CD4-positive, alpha-beta memory T cell (primary cell): ENCODE results near the gene DYSF. TPM values are rescaled to one million over a fixed set of nuclear protein-coding genes. Genes with fewer than 3 reads are reported as not detected.

Experiments used
- CTCF ChIA-PET: fragments of 350-600 bp; sonication (Branson Sonifier 250); formaldehyde crosslinking; loops from one replicate; lab custom pipeline; 2021; ENCODE audit warnings: inconsistent platforms; ENCODE audit not compliant: partially characterized antibody; lab: Charles Lee
- POLR2A ChIA-PET: fragments of 350-600 bp; sonication (Branson Sonifier 250); formaldehyde crosslinking; loops from one replicate; lab custom pipeline; 2021; ENCODE audit not compliant: partially characterized antibody; lab: Charles Lee
- DNase-seq, 5 donors: peaks; one replicate each; pipeline versions ENCODE4 v3.0.0 to v3.0.0-alpha.2; 2020 to 2022; ENCODE audit warnings: mixed read lengths in 1 of 5
- H3K27ac ChIP-seq: one replicate; pipeline ENCODE4 v1.7.0; 2013; ENCODE audit warnings: low read depth, low read length
- H3K27me3 ChIP-seq: 2 replicates; pipeline ENCODE4 v1.7.0; 2013; ENCODE audit warnings: mild to moderate bottlenecking, low read length, moderate library complexity; ENCODE audit not compliant: insufficient read depth
- H3K36me3 ChIP-seq: 2 replicates; pipeline ENCODE4 v1.7.0; 2013; ENCODE audit warnings: mild to moderate bottlenecking, low read length, moderate library complexity; ENCODE audit not compliant: insufficient read depth
- H3K4me1 ChIP-seq: 2 replicates; pipeline ENCODE4 v1.7.0; 2013; ENCODE audit warnings: mild to moderate bottlenecking, low read length, moderate library complexity; ENCODE audit not compliant: insufficient read depth
- H3K4me3 ChIP-seq, 2 donors: one replicate each; pipeline ENCODE4 v1.7.0; 2013; ENCODE audit warnings: low read length in 2 of 2, mild to moderate bottlenecking in 1 of 2
- H3K9me3 ChIP-seq, 2 donors: one replicate each; pipeline ENCODE4 v1.7.0; 2013; ENCODE audit warnings: low read length in 2 of 2, control low read depth in 1 of 2; ENCODE audit not compliant: control insufficient read depth in 1 of 2
- H3K27ac Mint-ChIP-seq, 7 donors: one replicate each; pipeline ENCODE4 v1.8.0; 2020 to 2021; ENCODE audit warnings: mixed read lengths in 7 of 7, mild to moderate bottlenecking in 6 of 7, inconsistent platforms in 3 of 7, moderate library complexity in 3 of 7
- H3K27me3 Mint-ChIP-seq, 2 donors: one replicate each; pipeline ENCODE4 v1.8.0; 2020 to 2021; ENCODE audit warnings: mixed read lengths in 2 of 2
- H3K36me3 Mint-ChIP-seq, 2 donors: one replicate each; pipeline ENCODE4 v1.8.0; 2020 to 2021; ENCODE audit warnings: mixed read lengths in 2 of 2, inconsistent platforms in 1 of 2, mild to moderate bottlenecking in 1 of 2
- H3K4me1 Mint-ChIP-seq, 4 donors: one replicate each; pipeline ENCODE4 v1.8.0; 2020 to 2021; ENCODE audit warnings: mixed read lengths in 4 of 4, mild to moderate bottlenecking in 1 of 4
- H3K4me3 Mint-ChIP-seq, 8 donors: one replicate each; pipeline ENCODE4 v1.8.0; 2020 to 2021; ENCODE audit warnings: mixed read lengths in 8 of 8, mild to moderate bottlenecking in 7 of 8, moderate library complexity in 6 of 8, inconsistent platforms in 3 of 8
- H3K9me3 Mint-ChIP-seq, 8 donors: one replicate each; pipeline ENCODE4 v1.8.0; 2020 to 2021; ENCODE audit warnings: mixed read lengths in 8 of 8, mild to moderate bottlenecking in 5 of 8, inconsistent platforms in 3 of 8, moderate library complexity in 1 of 8
- intact Hi-C: fragments of 100-400 bp; cut with micrococcal nuclease; formaldehyde crosslinking; loops from one replicate; pipeline ENCODE4 v1.15.1; 2023
- polyA plus RNA-seq, 2 donors: library from polyadenylated mRNA; unstranded; fragments of 300-500 nt; fragmentation: Illumina TruSeq; gene quantifications; one replicate each; pipeline ENCODE4 v1.2.3, GENCODE V29; 2021
- total RNA-seq, 2 experiments: library from RNA; stranded (reverse); gene quantifications; one replicate each; pipeline ENCODE4 v1.2.3, GENCODE V29; 2021

DYSF gene
- total and polyA plus RNA-seq, 4 experiments from 2014 or later, result 0.28 to 0.49 TPM; not detected in 2

- no peaks in the 10 kb centered on the region for H3K9me3 ChIP-seq
- Mint-ChIP-seq H3K27ac (no peak overlapping the region), H3K36me3 (no peaks in the 10 kb centered on the region), H3K4me1 (no peaks in the 10 kb centered on the region), H3K27me3 (peaks cover 26 to 46% of the 10 kb centered on the region in 2 donors), H3K9me3 (peaks cover 0 to 2% (median 0%) of the 10 kb centered on the region in 8 donors), H3K4me3 (no peak overlapping the region)
- H3K27ac ChIP-seq, result no peak overlapping the region
- H3K4me3 ChIP-seq, result no peak overlapping the region
- no peaks in the 10 kb centered on the region for H3K36me3 ChIP-seq
- POLR2A ChIA-PET, result no interaction called here
- H3K4me1 ChIP-seq, result no peaks in the 10 kb centered on the region
- peaks cover 4% of the 10 kb centered on the region for H3K27me3 ChIP-seq
- no peak for DNase-seq
- intact Hi-C loops, result no loop called here
- CTCF ChIA-PET, result no interaction called here
Measured at GRCh38 chr2:71528749-71529148, 75.4 kb downstream of the DYSF start.

- DNase-seq, result no peak
- H3K27me3 Mint-ChIP-seq, result peaks cover 17 to 44% of the 10 kb centered on the region in 2 donors
- H3K4me3 Mint-ChIP-seq, result no peak overlapping the region
- H3K27ac Mint-ChIP-seq, result no peak overlapping the region
- no peaks in the 10 kb centered on the region for H3K9me3 ChIP-seq
- CTCF ChIA-PET, result interaction anchor here (1.3 to 1.8 kb wide), 3 partner anchors 15 to 20 kb away, joined by 5 read pairs; no protein-coding TSS in a partner anchor
- H3K36me3 ChIP-seq, result no peaks in the 10 kb centered on the region
- no peaks in the 10 kb centered on the region for H3K36me3 Mint-ChIP-seq
- no peaks in the 10 kb centered on the region for H3K4me1 ChIP-seq
- H3K27me3 ChIP-seq, result no peaks in the 10 kb centered on the region
- no peaks in the 10 kb centered on the region for H3K4me1 Mint-ChIP-seq
- H3K9me3 Mint-ChIP-seq, result no peaks in the 10 kb centered on the region
- H3K4me3 ChIP-seq, result no peak overlapping the region
- intact Hi-C loops, result no loop called here
- POLR2A ChIA-PET, result no interaction called here
- no peak overlapping the region for H3K27ac ChIP-seq
Measured at GRCh38 chr2:71530211-71530610, 76.8 kb downstream of the DYSF start.

GRCh38 chr2:71530641-71531332 lies 77.4 kb downstream of the DYSF start:
- Mint-ChIP-seq H3K36me3 (no peaks in the 10 kb centered on the region), H3K4me3 (no peak overlapping the region), H3K9me3 (no peaks in the 10 kb centered on the region), H3K27me3 (peaks cover 14 to 43% of the 10 kb centered on the region in 2 donors), H3K4me1 (no peaks in the 10 kb centered on the region), H3K27ac (peak overlapping the region in 1 of 7 donors; percentile 7)
- CTCF ChIA-PET, result interaction anchor here (1.5 to 1.8 kb wide), 2 partner anchors 15 to 20 kb away, joined by 5 read pairs; no protein-coding TSS in a partner anchor
- POLR2A ChIA-PET, result no interaction called here
- H3K9me3 ChIP-seq, result no peaks in the 10 kb centered on the region
- no peaks in the 10 kb centered on the region for H3K27me3 ChIP-seq
- no peaks in the 10 kb centered on the region for H3K4me1 ChIP-seq
- DNase-seq, result no peak
- H3K27ac ChIP-seq, result no peak overlapping the region
- H3K4me3 ChIP-seq, result no peak overlapping the region
- intact Hi-C loops, result no loop called here
- no peaks in the 10 kb centered on the region for H3K36me3 ChIP-seq

GRCh38 chr2:71531522-71532047 lies 78.2 kb downstream of the DYSF start:
- Histone ChIP-seq H3K4me1 (no peaks in the 10 kb centered on the region), H3K4me3 (no peak overlapping the region), H3K27me3 (no peaks in the 10 kb centered on the region), H3K9me3 (no peaks in the 10 kb centered on the region), H3K27ac (no peak overlapping the region), H3K36me3 (no peaks in the 10 kb centered on the region)
- no peak for DNase-seq
- POLR2A ChIA-PET, result no interaction called here
- H3K4me3 Mint-ChIP-seq, result no peak overlapping the region
- no peaks in the 10 kb centered on the region for H3K36me3 Mint-ChIP-seq
- intact Hi-C loops, result no loop called here
- H3K9me3 Mint-ChIP-seq, result no peaks in the 10 kb centered on the region
- no peaks in the 10 kb centered on the region for H3K4me1 Mint-ChIP-seq
- CTCF ChIA-PET, result no interaction called here
- H3K27ac Mint-ChIP-seq, result no peak overlapping the region
- H3K27me3 Mint-ChIP-seq, result peaks cover 12 to 43% of the 10 kb centered on the region in 2 donors

GRCh38 chr2:71532327-71532726 lies 79.0 kb downstream of the DYSF start:
- no peaks in the 10 kb centered on the region for H3K9me3 ChIP-seq
- peaks cover 13 to 43% of the 10 kb centered on the region in 2 donors for H3K27me3 Mint-ChIP-seq
- DNase-seq, result no peak
- H3K4me3 Mint-ChIP-seq, result no peak overlapping the region
- H3K36me3 Mint-ChIP-seq, result no peaks in the 10 kb centered on the region
- intact Hi-C loops, result no loop called here
- no peaks in the 10 kb centered on the region for H3K27me3 ChIP-seq
- H3K4me1 ChIP-seq, result no peaks in the 10 kb centered on the region
- CTCF ChIA-PET, result interaction anchor here (1.2 kb wide), 1 partner anchor 16 kb away, joined by 5 read pairs; no protein-coding TSS in a partner anchor
- no peaks in the 10 kb centered on the region for H3K4me1 Mint-ChIP-seq
- no peak overlapping the region for H3K4me3 ChIP-seq
- H3K9me3 Mint-ChIP-seq, result no peaks in the 10 kb centered on the region
- no peak overlapping the region for H3K27ac ChIP-seq
- POLR2A ChIA-PET, result no interaction called here
- no peaks in the 10 kb centered on the region for H3K36me3 ChIP-seq
- no peak overlapping the region for H3K27ac Mint-ChIP-seq

GRCh38 chr2:71534201-71534600 lies 80.8 kb downstream of the DYSF start:
- H3K27me3 ChIP-seq, result no peaks in the 10 kb centered on the region
- H3K9me3 Mint-ChIP-seq, result no peaks in the 10 kb centered on the region
- H3K27ac ChIP-seq, result no peak overlapping the region
- H3K4me3 Mint-ChIP-seq, result no peak overlapping the region
- no peak overlapping the region for H3K4me3 ChIP-seq
- POLR2A ChIA-PET, result no interaction called here
- H3K9me3 ChIP-seq, result no peaks in the 10 kb centered on the region
- no peaks in the 10 kb centered on the region for H3K36me3 ChIP-seq
- H3K36me3 Mint-ChIP-seq, result no peaks in the 10 kb centered on the region
- H3K4me1 Mint-ChIP-seq, result no peaks in the 10 kb centered on the region
- intact Hi-C loops, result no loop called here
- H3K27ac Mint-ChIP-seq, result no peak overlapping the region
- H3K27me3 Mint-ChIP-seq, result peaks cover 13 to 31% of the 10 kb centered on the region in 2 donors
- CTCF ChIA-PET, result no interaction called here
- DNase-seq, result no peak
- no peaks in the 10 kb centered on the region for H3K4me1 ChIP-seq

GRCh38 chr2:71534826-71535225 lies 81.5 kb downstream of the DYSF start:
- CTCF ChIA-PET, result interaction anchor here (6.5 kb wide), 1 partner anchor 13 kb away, joined by 47 read pairs; no protein-coding TSS in a partner anchor
- H3K27me3 Mint-ChIP-seq, result peaks cover 13 to 29% of the 10 kb centered on the region in 2 donors

More at GRCh38 chr2:71534826-71535225, 81.5 kb downstream of the DYSF start:
- Histone ChIP-seq H3K4me3 (no peak overlapping the region), H3K4me1 (no peaks in the 10 kb centered on the region), H3K27ac (no peak overlapping the region), H3K36me3 (no peaks in the 10 kb centered on the region), H3K9me3 (no peaks in the 10 kb centered on the region), H3K27me3 (no peaks in the 10 kb centered on the region)
- Mint-ChIP-seq H3K4me1 (no peaks in the 10 kb centered on the region), H3K27ac (no peak overlapping the region), H3K36me3 (no peaks in the 10 kb centered on the region), H3K9me3 (no peaks in the 10 kb centered on the region), H3K4me3 (no peak overlapping the region)
- POLR2A ChIA-PET, result no interaction called here
- no peak for DNase-seq
- intact Hi-C loops, result no loop called here
